ENCODE results near the gene MAP3K20. TPM values are rescaled to one million over a fixed set of nuclear protein-coding genes. Genes with fewer than 3 reads are reported as not detected.
A peak's percentile ranks its signal among the peaks of the same experiment; 100 is the strongest.

Gene MAP3K20
- total and polyA plus RNA-seq, 2 experiments from 2014 or later = 7.6 to 9.6 TPM

DNA sequence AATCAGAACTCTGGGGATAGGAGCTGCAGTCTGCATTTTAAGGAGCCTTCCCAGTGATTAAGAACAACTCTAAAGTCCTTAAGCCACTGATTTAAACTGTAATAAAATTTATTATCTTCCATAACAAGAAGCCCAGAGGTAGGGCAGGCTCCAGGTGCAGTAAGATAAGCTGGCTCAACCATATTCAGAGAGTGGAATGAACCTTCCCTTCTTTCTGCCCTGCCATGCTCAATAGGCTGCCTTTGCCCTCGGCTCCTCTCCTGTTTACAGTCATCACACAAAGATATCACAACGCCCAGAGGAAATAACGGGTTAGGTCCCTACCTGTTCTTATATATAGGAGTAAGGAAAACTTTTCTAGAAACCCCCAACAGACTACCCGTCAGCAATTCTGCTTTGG, 188.5 kb downstream of the MAP3K20 start:
- H3K4me2 ChIP-seq = no peak overlapping the region; the same call in 1 of the 2 replicates
- ATAC-seq (peak; percentile 28; the same call in 2 of the 3 replicates), DNase-seq (ENCODE audit: low spot score) (no peak)
- H3K79me2 ChIP-seq (replicated peaks; ENCODE audit: insufficient read depth) = no peaks in the 10 kb centered on the region
- 0 out of 2 replicates have a peak overlapping the region, but pooled peaks have one; percentile 0 for H2AFZ ChIP-seq
- H3K36me3 Mint-ChIP-seq (ENCODE audit: low read depth) = peaks cover 9% of the 10 kb centered on the region; the same call in 2 of the 3 replicates
- H3K27me3 Mint-ChIP-seq (ENCODE audit: insufficient read depth, low read depth, poor library complexity) = peaks cover 2% of the 10 kb centered on the region
- peaks cover 22% of the 10 kb centered on the region for H3K4me1 ChIP-seq (ENCODE audit: insufficient read depth)
- TF ChIP-seq, protein P1, sequence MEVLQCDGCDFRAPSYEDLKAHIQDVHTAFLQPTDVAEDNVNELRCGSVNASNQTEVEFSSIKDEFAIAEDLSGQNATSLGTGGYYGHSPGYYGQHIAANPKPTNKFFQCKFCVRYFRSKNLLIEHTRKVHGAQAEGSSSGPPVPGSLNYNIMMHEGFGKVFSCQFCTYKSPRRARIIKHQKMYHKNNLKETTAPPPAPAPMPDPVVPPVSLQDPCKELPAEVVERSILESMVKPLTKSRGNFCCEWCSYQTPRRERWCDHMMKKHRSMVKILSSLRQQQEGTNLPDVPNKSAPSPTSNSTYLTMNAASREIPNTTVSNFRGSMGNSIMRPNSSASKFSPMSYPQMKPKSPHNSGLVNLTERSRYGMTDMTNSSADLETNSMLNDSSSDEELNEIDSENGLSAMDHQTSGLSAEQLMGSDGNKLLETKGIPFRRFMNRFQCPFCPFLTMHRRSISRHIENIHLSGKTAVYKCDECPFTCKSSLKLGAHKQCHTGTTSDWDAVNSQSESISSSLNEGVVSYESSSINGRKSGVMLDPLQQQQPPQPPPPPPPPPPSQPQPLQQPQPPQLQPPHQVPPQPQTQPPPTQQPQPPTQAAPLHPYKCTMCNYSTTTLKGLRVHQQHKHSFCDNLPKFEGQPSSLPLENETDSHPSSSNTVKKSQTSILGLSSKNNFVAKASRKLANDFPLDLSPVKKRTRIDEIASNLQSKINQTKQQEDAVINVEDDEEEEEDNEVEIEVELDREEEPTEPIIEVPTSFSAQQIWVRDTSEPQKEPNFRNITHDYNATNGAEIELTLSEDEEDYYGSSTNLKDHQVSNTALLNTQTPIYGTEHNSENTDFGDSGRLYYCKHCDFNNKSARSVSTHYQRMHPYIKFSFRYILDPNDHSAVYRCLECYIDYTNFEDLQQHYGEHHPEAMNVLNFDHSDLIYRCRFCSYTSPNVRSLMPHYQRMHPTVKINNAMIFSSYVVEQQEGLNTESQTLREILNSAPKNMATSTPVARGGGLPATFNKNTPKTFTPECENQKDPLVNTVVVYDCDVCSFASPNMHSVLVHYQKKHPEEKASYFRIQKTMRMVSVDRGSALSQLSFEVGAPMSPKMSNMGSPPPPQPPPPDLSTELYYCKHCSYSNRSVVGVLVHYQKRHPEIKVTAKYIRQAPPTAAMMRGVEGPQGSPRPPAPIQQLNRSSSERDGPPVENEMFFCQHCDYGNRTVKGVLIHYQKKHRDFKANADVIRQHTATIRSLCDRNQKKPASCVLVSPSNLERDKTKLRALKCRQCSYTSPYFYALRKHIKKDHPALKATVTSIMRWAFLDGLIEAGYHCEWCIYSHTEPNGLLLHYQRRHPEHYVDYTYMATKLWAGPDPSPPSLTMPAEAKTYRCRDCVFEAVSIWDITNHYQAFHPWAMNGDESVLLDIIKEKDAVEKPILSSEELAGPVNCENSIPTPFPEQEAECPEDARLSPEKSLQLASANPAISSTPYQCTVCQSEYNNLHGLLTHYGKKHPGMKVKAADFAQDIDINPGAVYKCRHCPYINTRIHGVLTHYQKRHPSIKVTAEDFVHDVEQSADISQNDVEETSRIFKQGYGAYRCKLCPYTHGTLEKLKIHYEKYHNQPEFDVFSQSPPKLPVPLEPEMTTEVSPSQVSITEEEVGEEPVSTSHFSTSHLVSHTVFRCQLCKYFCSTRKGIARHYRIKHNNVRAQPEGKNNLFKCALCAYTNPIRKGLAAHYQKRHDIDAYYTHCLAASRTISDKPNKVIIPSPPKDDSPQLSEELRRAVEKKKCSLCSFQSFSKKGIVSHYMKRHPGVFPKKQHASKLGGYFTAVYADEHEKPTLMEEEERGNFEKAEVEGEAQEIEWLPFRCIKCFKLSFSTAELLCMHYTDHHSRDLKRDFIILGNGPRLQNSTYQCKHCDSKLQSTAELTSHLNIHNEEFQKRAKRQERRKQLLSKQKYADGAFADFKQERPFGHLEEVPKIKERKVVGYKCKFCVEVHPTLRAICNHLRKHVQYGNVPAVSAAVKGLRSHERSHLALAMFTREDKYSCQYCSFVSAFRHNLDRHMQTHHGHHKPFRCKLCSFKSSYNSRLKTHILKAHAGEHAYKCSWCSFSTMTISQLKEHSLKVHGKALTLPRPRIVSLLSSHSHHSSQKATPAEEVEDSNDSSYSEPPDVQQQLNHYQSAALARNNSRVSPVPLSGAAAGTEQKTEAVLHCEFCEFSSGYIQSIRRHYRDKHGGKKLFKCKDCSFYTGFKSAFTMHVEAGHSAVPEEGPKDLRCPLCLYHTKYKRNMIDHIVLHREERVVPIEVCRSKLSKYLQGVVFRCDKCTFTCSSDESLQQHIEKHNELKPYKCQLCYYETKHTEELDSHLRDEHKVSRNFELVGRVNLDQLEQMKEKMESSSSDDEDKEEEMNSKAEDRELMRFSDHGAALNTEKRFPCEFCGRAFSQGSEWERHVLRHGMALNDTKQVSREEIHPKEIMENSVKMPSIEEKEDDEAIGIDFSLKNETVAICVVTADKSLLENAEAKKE (CRISPR knock-in tag; IDR thresholded peaks at IDR 0.05) = no peak
- TF ChIP-seq CREB1 (CRISPR knock-in tag; IDR thresholded peaks at IDR 0.05; ENCODE audit: low read depth) = no peak
- no peak for TF ChIP-seq EZH2phosphoT487 (IDR thresholded peaks at IDR 0.05; ENCODE audit: unreplicated experiment)
- TF ChIP-seq EZH2 (IDR thresholded peaks at IDR 0.05; ENCODE audit: low read depth, unreplicated experiment) = no peak
- TF ChIP-seq, protein P2, sequence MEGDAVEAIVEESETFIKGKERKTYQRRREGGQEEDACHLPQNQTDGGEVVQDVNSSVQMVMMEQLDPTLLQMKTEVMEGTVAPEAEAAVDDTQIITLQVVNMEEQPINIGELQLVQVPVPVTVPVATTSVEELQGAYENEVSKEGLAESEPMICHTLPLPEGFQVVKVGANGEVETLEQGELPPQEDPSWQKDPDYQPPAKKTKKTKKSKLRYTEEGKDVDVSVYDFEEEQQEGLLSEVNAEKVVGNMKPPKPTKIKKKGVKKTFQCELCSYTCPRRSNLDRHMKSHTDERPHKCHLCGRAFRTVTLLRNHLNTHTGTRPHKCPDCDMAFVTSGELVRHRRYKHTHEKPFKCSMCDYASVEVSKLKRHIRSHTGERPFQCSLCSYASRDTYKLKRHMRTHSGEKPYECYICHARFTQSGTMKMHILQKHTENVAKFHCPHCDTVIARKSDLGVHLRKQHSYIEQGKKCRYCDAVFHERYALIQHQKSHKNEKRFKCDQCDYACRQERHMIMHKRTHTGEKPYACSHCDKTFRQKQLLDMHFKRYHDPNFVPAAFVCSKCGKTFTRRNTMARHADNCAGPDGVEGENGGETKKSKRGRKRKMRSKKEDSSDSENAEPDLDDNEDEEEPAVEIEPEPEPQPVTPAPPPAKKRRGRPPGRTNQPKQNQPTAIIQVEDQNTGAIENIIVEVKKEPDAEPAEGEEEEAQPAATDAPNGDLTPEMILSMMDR (conservative IDR thresholded peaks at IDR 0.05; ENCODE audit: low read depth in 2 of 2) = no peak
- H4K20me1 ChIP-seq (replicated peaks; ENCODE audit: insufficient read depth) = no peaks in the 10 kb centered on the region
- no peaks in the 10 kb centered on the region for H3K27me3 ChIP-seq (ENCODE audit: insufficient read depth)
- no peak overlapping the region; the same call in 2 of the 3 replicates for H3K4me3 Mint-ChIP-seq
- H3K27ac ChIP-seq (ENCODE audit: low read depth) = peak overlapping the region; percentile 15; the same call in 1 of the 2 replicates
- H3K4me1 Mint-ChIP-seq = peaks cover 31% of the 10 kb centered on the region
- no peak overlapping the region for H3K4me3 ChIP-seq
- no peaks in the 10 kb centered on the region for H3K9me3 Mint-ChIP-seq
- H3K36me3 ChIP-seq (ENCODE audit: insufficient read depth) = no peaks in the 10 kb centered on the region
- H3F3A ChIP-seq (replicated peaks; ENCODE audit: low read depth) = no peaks in the 10 kb centered on the region
- H3K9me2 ChIP-seq (ENCODE audit: insufficient read depth) = no peaks in the 10 kb centered on the region
- H3K27ac Mint-ChIP-seq = no peak overlapping the region
